Aorta (tissue), 5 donors: ENCODE data around the gene CEMIP. TPM values are rescaled to one million over a fixed set of nuclear protein-coding genes. Genes with fewer than 3 reads are reported as not detected.
"Not testable (repeated sequence)": the region's sequence is repeated elsewhere in the genome, so short reads cannot be mapped to it uniquely, and the experiment has no call there.

Source experiments
- ATAC-seq: fragments of 200-7000 bp; cut with Tn5 transposase; one replicate; pipeline ENCODE4 v1.9.1; 2022; ENCODE audit warnings: moderate library complexity; ENCODE audit not compliant: low FRiP score
- DNase-seq, 2 donors: peaks; one replicate each; pipeline ENCODE4 v3.0.0-alpha.2; 2020
- H3K27ac ChIP-seq, 2 donors: one replicate each; pipeline ENCODE4 v1.5.1; 2013; ENCODE audit warnings: low read length in 2 of 2, mild to moderate bottlenecking in 2 of 2, moderate library complexity in 2 of 2, control low read depth in 1 of 2, inconsistent platforms in 1 of 2, low read depth in 1 of 2
- H3K27me3 ChIP-seq, 2 donors: one replicate each; pipeline ENCODE4 v1.6.1; 2013; ENCODE audit warnings: control low read depth in 1 of 2, low read length in 1 of 2, mild to moderate bottlenecking in 1 of 2, moderate library complexity in 1 of 2; ENCODE audit not compliant: insufficient read depth in 2 of 2, control insufficient read depth in 1 of 2
- H3K36me3 ChIP-seq, 2 donors: one replicate each; pipeline ENCODE4 v1.6.1; 2013; ENCODE audit warnings: control low read depth in 1 of 2, low read length in 1 of 2, mild to moderate bottlenecking in 1 of 2; ENCODE audit not compliant: insufficient read depth in 2 of 2, control insufficient read depth in 1 of 2
- H3K4me1 ChIP-seq, 2 donors: one replicate each; pipeline ENCODE4 v1.6.1; 2013; ENCODE audit warnings: low read length in 2 of 2, control low read depth in 1 of 2, mild to moderate bottlenecking in 1 of 2, moderate library complexity in 1 of 2; ENCODE audit not compliant: insufficient read depth in 2 of 2, control insufficient read depth in 1 of 2
- H3K4me3 ChIP-seq, 2 donors: one replicate each; pipeline ENCODE4 v1.5.1; 2013; ENCODE audit warnings: low read length in 2 of 2, control low read depth in 1 of 2, mild to moderate bottlenecking in 1 of 2
- H3K9me3 ChIP-seq: one replicate; pipeline ENCODE4 v1.6.1; 2013; ENCODE audit warnings: mild to moderate bottlenecking, low read length; ENCODE audit not compliant: control insufficient read depth
- WGBS, 2 donors: extraction: QIAGEN DNeasy Blood & Tissue Kit; methylation state at CpG; one replicate each; pipeline ENCODE4 v1.1.7; 2013; 5-methylcytosine and 5-hydroxymethylcytosine counted together
- intact Hi-C, 2 donors: fragments of 100-400 bp; cut with DNase I; formaldehyde crosslinking; loops; one replicate each; pipeline versions ENCODE4 v1.14.2 to v1.15.0; 2022
- polyA plus RNA-seq, 2 donors: library from polyadenylated mRNA; stranded (reverse); fragments of 200-250 nt; gene quantifications; one replicate each; pipeline ENCODE4 v1.2.3, GENCODE V29; 2013
- total RNA-seq, 2 donors: library from RNA; stranded (reverse); fragmentation: NEBNext Ultra II Directional; extraction: Animal tissue kit (Norgen Biotek cat#: 25700); gene quantifications; one replicate each; pipeline ENCODE4 v1.2.1, GENCODE V29; 2021
- donor health status: healthy with polysubstance abuse.
- donor health status: Bipolar disorder and iron deficiency.
- donor health status: DM: no; HTN: no; CAD: no.
- donor health status: DM: no; HTN: no; CAD: no.
- donor health status: DM: yes; HTN: yes; CAD: no.

Gene CEMIP
- total and polyA plus RNA-seq, 4 donors, result under 0.01 to 12.1 (median 3.8) TPM

GRCh38 chr15:80950291-80951078 lies 171.3 kb downstream of the CEMIP start:
- no peaks in the 10 kb centered on the region for H3K4me1 ChIP-seq
- H3K27me3 ChIP-seq, result no peaks in the 10 kb centered on the region
- ATAC-seq (no peak), DNase-seq (no peak)
- H3K4me3 ChIP-seq, result no peak overlapping the region
- H3K9me3 ChIP-seq, result no peaks in the 10 kb centered on the region
- WGBS, 2 donors, result 92 to 93% methylated on average over 8 of the region's 8 CpGs
- intact Hi-C loops, result no loop called here
- no peak overlapping the region for H3K27ac ChIP-seq
- H3K36me3 ChIP-seq, result peaks cover 0 to 13% of the 10 kb centered on the region in 2 donors

DNA sequence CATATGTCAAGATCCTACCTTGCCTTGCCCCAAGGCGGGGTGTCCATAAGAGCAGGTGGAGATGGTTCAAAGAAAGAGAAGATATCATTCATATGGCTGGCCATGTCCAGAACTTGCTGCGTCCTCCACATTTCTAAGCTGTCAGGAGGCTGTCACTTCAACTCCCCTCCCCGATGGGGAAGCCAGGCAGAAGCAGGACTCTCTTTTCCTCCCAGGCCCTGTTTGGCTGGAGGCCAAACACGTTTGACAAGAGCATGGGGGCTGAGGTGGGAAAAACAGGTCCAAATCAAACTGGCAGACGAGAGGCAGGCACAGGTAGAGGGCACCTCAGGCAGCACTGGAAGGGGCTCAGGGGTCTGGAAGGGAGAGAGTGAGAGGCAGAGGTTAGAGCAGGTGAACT lies 172.8 kb downstream of the CEMIP start:
- no peak for DNase-seq
- Histone ChIP-seq H3K9me3 (no peaks in the 10 kb centered on the region), H3K36me3 (peaks cover 0 to 10% of the 10 kb centered on the region in 2 donors), H3K4me1 (no peaks in the 10 kb centered on the region), H3K27ac (no peak overlapping the region), H3K27me3 (no peaks in the 10 kb centered on the region), H3K4me3 (no peak overlapping the region)
- 67 to 70% methylated on average over 5 of the region's 5 CpGs for WGBS, 2 donors
- intact Hi-C loops, result no loop called here
- ATAC-seq, result no peak

GRCh38 chr15:80953001-80953952 lies 174.1 kb downstream of the CEMIP start:
- Histone ChIP-seq H3K36me3 (peaks cover 0 to 4% of the 10 kb centered on the region in 2 donors), H3K27me3 (no peaks in the 10 kb centered on the region), H3K9me3 (no peaks in the 10 kb centered on the region), H3K4me3 (no peak overlapping the region), H3K4me1 (peaks cover 0 to 3% of the 10 kb centered on the region in 2 donors), H3K27ac (no peak overlapping the region)
- WGBS, 2 donors, result 94 to 96% methylated on average over 12 of the region's 12 CpGs
- DNase-seq, result no peak
- ATAC-seq, result no peak
- intact Hi-C loops, result no loop called here

- WGBS, 2 donors, result 95 to 97% methylated on average over 9 of the region's 9 CpGs
- Histone ChIP-seq H3K4me3 (no peak overlapping the region), H3K36me3 (peaks cover 1 to 4% of the 10 kb centered on the region in 2 donors), H3K9me3 (no peaks in the 10 kb centered on the region), H3K27ac (no peak overlapping the region), H3K4me1 (peaks cover 0 to 3% of the 10 kb centered on the region in 2 donors), H3K27me3 (no peaks in the 10 kb centered on the region)
- intact Hi-C loops, result no loop called here
- ATAC-seq, result no peak
- DNase-seq, result no peak
Measured at GRCh38 chr15:80953953-80954778, 175.0 kb downstream of the CEMIP start.

GRCh38 chr15:80955571-80956452 lies 176.6 kb downstream of the CEMIP start:
- H3K36me3 ChIP-seq, H3K4me3 ChIP-seq, ATAC-seq, H3K27me3 ChIP-seq, DNase-seq, H3K4me1 ChIP-seq, H3K27ac ChIP-seq, H3K9me3 ChIP-seq, intact Hi-C loops: not testable (repeated sequence)
- 83 to 85% methylated on average over 19 of the region's 19 CpGs for WGBS, 2 donors

- 76 to 83% methylated on average over 2 of the region's 2 CpGs for WGBS, 2 donors
- Histone ChIP-seq H3K4me1 (peaks cover 0 to 3% of the 10 kb centered on the region in 2 donors), H3K9me3 (no peaks in the 10 kb centered on the region), H3K36me3 (peaks cover 1 to 4% of the 10 kb centered on the region in 2 donors), H3K27me3 (no peaks in the 10 kb centered on the region), H3K4me3 (no peak overlapping the region), H3K27ac (no peak overlapping the region)
- no peak for DNase-seq
- intact Hi-C loops, result no loop called here
- ATAC-seq, result no peak
Measured at GRCh38 chr15:80957556-80957955, 178.4 kb downstream of the CEMIP start.

GRCh38 chr15:80957976-80958375 lies 178.8 kb downstream of the CEMIP start:
- peaks cover 1 to 4% of the 10 kb centered on the region in 2 donors for H3K36me3 ChIP-seq
- H3K4me3 ChIP-seq, result no peak overlapping the region
- peaks cover 0 to 3% of the 10 kb centered on the region in 2 donors for H3K4me1 ChIP-seq
- DNase-seq (no peak), ATAC-seq (no peak)
- no peaks in the 10 kb centered on the region for H3K27me3 ChIP-seq
- intact Hi-C loops, result no loop called here
- H3K9me3 ChIP-seq, result no peaks in the 10 kb centered on the region
- no peak overlapping the region for H3K27ac ChIP-seq
- WGBS, 2 donors, result 85 to 86% methylated on average over 2 of the region's 2 CpGs
